GM08714 (cell line): ENCODE data around the gene LPAR1.

ENCODE experiments used
- H3K4me3 ChIP-seq: fragments of 200-500 bp; sonication (Bioruptor generic); 2 replicates; pipeline ENCODE4 v1.5.1; 2014; ENCODE audit warnings: mild to moderate bottlenecking, low read length, inconsistent platforms
- ZNF274 ChIP-seq: IDR thresholded peaks from 2 replicates; pipeline ENCODE4 v1.6.1; 2012; ENCODE audit warnings: mild to moderate bottlenecking, low read depth, low read length

The LPAR1 gene

GRCh38 chr9:110939573-110939972 lies 98.7 kb downstream of the LPAR1 start:
- TF ChIP-seq ZNF274, result no peak
- no peak overlapping the region for H3K4me3 ChIP-seq

- TF ChIP-seq ZNF274, result no peak
- no peak overlapping the region for H3K4me3 ChIP-seq
Observed at GRCh38 chr9:110939047-110939446, 99.2 kb downstream of the LPAR1 start.

- TF ChIP-seq ZNF274, result no peak
- H3K4me3 ChIP-seq, result no peak overlapping the region
Observed at GRCh38 chr9:110938242-110938641, 100.0 kb downstream of the LPAR1 start.

GRCh38 chr9:110936719-110937452 lies 101.4 kb downstream of the LPAR1 start:
- H3K4me3 ChIP-seq, result no peak overlapping the region
- no peak for TF ChIP-seq ZNF274

GRCh38 chr9:110936237-110936636 lies 102.0 kb downstream of the LPAR1 start:
- no peak overlapping the region for H3K4me3 ChIP-seq
- TF ChIP-seq ZNF274, result no peak

- no peak for TF ChIP-seq ZNF274
- no peak overlapping the region for H3K4me3 ChIP-seq
Observed at GRCh38 chr9:110935829-110936228, 102.4 kb downstream of the LPAR1 start.

GRCh38 chr9:110933350-110934001 lies 104.8 kb downstream of the LPAR1 start:
- TF ChIP-seq ZNF274, result no peak
- no peak overlapping the region for H3K4me3 ChIP-seq

- TF ChIP-seq ZNF274, result no peak
Observed at GRCh38 chr9:110932863-110933262, 105.4 kb downstream of the LPAR1 start.

GRCh38 chr9:110928599-110928998 lies 109.7 kb downstream of the LPAR1 start:
- TF ChIP-seq ZNF274, result no peak
- H3K4me3 ChIP-seq, result no peak overlapping the region

More at GRCh38 chr9:110932863-110933262, 105.4 kb downstream of the LPAR1 start:
- no peak overlapping the region for H3K4me3 ChIP-seq

GRCh38 chr9:110926828-110927487 lies 111.3 kb downstream of the LPAR1 start:
- no peak overlapping the region for H3K4me3 ChIP-seq

GRCh38 chr9:110923601-110924000 lies 114.7 kb downstream of the LPAR1 start:
- no peak for TF ChIP-seq ZNF274

More at GRCh38 chr9:110926828-110927487, 111.3 kb downstream of the LPAR1 start:
- TF ChIP-seq ZNF274, result no peak

GRCh38 chr9:110922145-110922544 lies 116.1 kb downstream of the LPAR1 start:
- no peak for TF ChIP-seq ZNF274

More at GRCh38 chr9:110923601-110924000, 114.7 kb downstream of the LPAR1 start:
- H3K4me3 ChIP-seq, result no peak overlapping the region

GRCh38 chr9:110921705-110922104 lies 116.6 kb downstream of the LPAR1 start:
- no peak for TF ChIP-seq ZNF274
- H3K4me3 ChIP-seq, result no peak overlapping the region

More at GRCh38 chr9:110922145-110922544, 116.1 kb downstream of the LPAR1 start:
- no peak overlapping the region for H3K4me3 ChIP-seq

- no peak overlapping the region for H3K4me3 ChIP-seq
- no peak for TF ChIP-seq ZNF274
Observed at GRCh38 chr9:110919609-110920008, 118.7 kb downstream of the LPAR1 start.

- TF ChIP-seq ZNF274, result no peak
Observed at GRCh38 chr9:110919050-110919435, 119.2 kb downstream of the LPAR1 start.

More at GRCh38 chr9:110919050-110919435, 119.2 kb downstream of the LPAR1 start:
- no peak overlapping the region for H3K4me3 ChIP-seq
